Activated T-helper 17 cell treated with anti-CD3 and anti-CD28 coated beads, Interleukin-2, amount 50 U/mL, for 72 hours (primary cell): ENCODE measurements around the gene CAVIN3. TPM values are rescaled to one million over a fixed set of nuclear protein-coding genes. Genes with fewer than 3 reads are reported as not detected.

Experiments
- ATAC-seq: fragments of 150-1000 bp; cut with Tn5 transposase; replicated peaks from 2 replicates; pipeline ENCODE4 v1.10.0; 2021; ENCODE audit warnings: mild to moderate bottlenecking, moderate library complexity
- H3K27ac Mint-ChIP-seq: one replicate; pipeline ENCODE4 v1.8.0; 2022; ENCODE audit warnings: mixed read lengths
- H3K27me3 Mint-ChIP-seq: one replicate; pipeline ENCODE4 v1.8.0; 2022; ENCODE audit warnings: mixed read lengths
- H3K36me3 Mint-ChIP-seq: one replicate; pipeline ENCODE4 v1.8.0; 2022; ENCODE audit warnings: low read depth, mild to moderate bottlenecking, mixed read lengths
- H3K4me1 Mint-ChIP-seq: one replicate; pipeline ENCODE4 v1.8.0; 2022; ENCODE audit warnings: mixed read lengths
- H3K4me3 Mint-ChIP-seq: one replicate; pipeline ENCODE4 v1.8.0; 2022; ENCODE audit warnings: mild to moderate bottlenecking, mixed read lengths
- H3K9me3 Mint-ChIP-seq: one replicate; pipeline ENCODE4 v1.8.0; 2022; ENCODE audit warnings: mixed read lengths
- total RNA-seq, 2 donors: library from RNA; stranded (reverse); gene quantifications; one replicate each; pipeline ENCODE4 v1.2.3, GENCODE V29; 2022

Gene CAVIN3
- total RNA-seq, 2 donors from 2014 or later, result 7.6 to 37.2 TPM

- Mint-ChIP-seq H3K9me3 (no peaks in the 10 kb centered on the region), H3K27me3 (peaks cover 6% of the 10 kb centered on the region), H3K4me3 (no peak overlapping the region), H3K4me1 (no peaks in the 10 kb centered on the region), H3K27ac (no peak overlapping the region), H3K36me3 (no peaks in the 10 kb centered on the region)
- ATAC-seq, result no peak
Observed at GRCh38 chr11:6336293-6336692, 16.0 kb upstream of the CAVIN3 start.

- no peak overlapping the region for H3K27ac Mint-ChIP-seq
- peaks cover 6% of the 10 kb centered on the region for H3K27me3 Mint-ChIP-seq
- no peak overlapping the region for H3K4me3 Mint-ChIP-seq
- H3K36me3 Mint-ChIP-seq, result no peaks in the 10 kb centered on the region
- no peak for ATAC-seq
- no peaks in the 10 kb centered on the region for H3K9me3 Mint-ChIP-seq
- no peaks in the 10 kb centered on the region for H3K4me1 Mint-ChIP-seq
Observed at GRCh38 chr11:6334806-6335205, 14.5 kb upstream of the CAVIN3 start.

- H3K36me3 Mint-ChIP-seq, result no peaks in the 10 kb centered on the region
- H3K4me3 Mint-ChIP-seq, result no peak overlapping the region
- no peaks in the 10 kb centered on the region for H3K9me3 Mint-ChIP-seq
- peaks cover 14% of the 10 kb centered on the region for H3K27me3 Mint-ChIP-seq
- H3K4me1 Mint-ChIP-seq, result no peaks in the 10 kb centered on the region
- no peak for ATAC-seq
- no peak overlapping the region for H3K27ac Mint-ChIP-seq
Observed at GRCh38 chr11:6333095-6333494, 12.8 kb upstream of the CAVIN3 start.

- H3K9me3 Mint-ChIP-seq, result no peaks in the 10 kb centered on the region
- no peak overlapping the region for H3K27ac Mint-ChIP-seq
- H3K4me3 Mint-ChIP-seq, result no peak overlapping the region
- no peaks in the 10 kb centered on the region for H3K4me1 Mint-ChIP-seq
- peaks cover 22% of the 10 kb centered on the region for H3K27me3 Mint-ChIP-seq
- ATAC-seq, result no peak
- H3K36me3 Mint-ChIP-seq, result no peaks in the 10 kb centered on the region
Observed at GRCh38 chr11:6332066-6332465, 11.8 kb upstream of the CAVIN3 start.

GRCh38 chr11:6328321-6328720, 8.0 kb upstream of the CAVIN3 start:
- H3K27me3 Mint-ChIP-seq, result peaks cover 26% of the 10 kb centered on the region
- no peak for ATAC-seq
- peaks cover 4% of the 10 kb centered on the region for H3K4me1 Mint-ChIP-seq
- H3K9me3 Mint-ChIP-seq, result no peaks in the 10 kb centered on the region
- no peak overlapping the region for H3K27ac Mint-ChIP-seq
- no peak overlapping the region for H3K4me3 Mint-ChIP-seq
- no peaks in the 10 kb centered on the region for H3K36me3 Mint-ChIP-seq

GRCh38 chr11:6327806-6328205, 7.5 kb upstream of the CAVIN3 start:
- H3K36me3 Mint-ChIP-seq, result no peaks in the 10 kb centered on the region
- no peak for ATAC-seq
- peaks cover 30% of the 10 kb centered on the region for H3K27me3 Mint-ChIP-seq
- no peaks in the 10 kb centered on the region for H3K9me3 Mint-ChIP-seq
- H3K27ac Mint-ChIP-seq, result no peak overlapping the region
- H3K4me3 Mint-ChIP-seq, result no peak overlapping the region
- H3K4me1 Mint-ChIP-seq, result peaks cover 4% of the 10 kb centered on the region

- no peak for ATAC-seq
- H3K27me3 Mint-ChIP-seq, result peaks cover 32% of the 10 kb centered on the region
- no peaks in the 10 kb centered on the region for H3K36me3 Mint-ChIP-seq
- H3K27ac Mint-ChIP-seq, result no peak overlapping the region
- no peak overlapping the region for H3K4me3 Mint-ChIP-seq
- peaks cover 10% of the 10 kb centered on the region for H3K4me1 Mint-ChIP-seq
- H3K9me3 Mint-ChIP-seq, result no peaks in the 10 kb centered on the region
Observed at GRCh38 chr11:6326985-6327384, 6.7 kb upstream of the CAVIN3 start.

- peaks cover under 1% of the 10 kb centered on the region for H3K36me3 Mint-ChIP-seq
- H3K27ac Mint-ChIP-seq, result no peak overlapping the region
- peaks cover 36% of the 10 kb centered on the region for H3K27me3 Mint-ChIP-seq
- ATAC-seq, result no peak
- H3K4me3 Mint-ChIP-seq, result no peak overlapping the region
- H3K9me3 Mint-ChIP-seq, result no peaks in the 10 kb centered on the region
- peaks cover 17% of the 10 kb centered on the region for H3K4me1 Mint-ChIP-seq
Observed at GRCh38 chr11:6326303-6326702, 6.0 kb upstream of the CAVIN3 start.

GRCh38 chr11:6323291-6323905, 3.1 kb upstream of the CAVIN3 start:
- Mint-ChIP-seq H3K36me3 (peaks cover 16% of the 10 kb centered on the region), H3K4me1 (peaks cover 24% of the 10 kb centered on the region), H3K27ac (peak overlapping the region; percentile 13), H3K4me3 (no peak overlapping the region), H3K9me3 (no peaks in the 10 kb centered on the region), H3K27me3 (peaks cover 38% of the 10 kb centered on the region)
- no peak for ATAC-seq

- H3K4me3 Mint-ChIP-seq, result peak overlapping the region; percentile 91
- ATAC-seq, result peak; percentile 52
- H3K36me3 Mint-ChIP-seq, result peaks cover 22% of the 10 kb centered on the region
- H3K27me3 Mint-ChIP-seq, result peaks cover 38% of the 10 kb centered on the region
- no peaks in the 10 kb centered on the region for H3K9me3 Mint-ChIP-seq
- H3K4me1 Mint-ChIP-seq, result peaks cover 24% of the 10 kb centered on the region
- H3K27ac Mint-ChIP-seq, result peak overlapping the region; percentile 99
Observed at GRCh38 chr11:6321961-6322362, 1.7 kb upstream of the CAVIN3 start.

- Mint-ChIP-seq H3K4me1 (peaks cover 24% of the 10 kb centered on the region), H3K4me3 (peak overlapping the region; percentile 91), H3K27me3 (peaks cover 35% of the 10 kb centered on the region), H3K36me3 (peaks cover 22% of the 10 kb centered on the region), H3K27ac (peak overlapping the region; percentile 99), H3K9me3 (no peaks in the 10 kb centered on the region)
- ATAC-seq, result no peak
Observed at GRCh38 chr11:6321356-6321755, 1.1 kb upstream of the CAVIN3 start.

- H3K27ac Mint-ChIP-seq, result peak overlapping the region; percentile 85
- peak; percentile 57 for ATAC-seq
- H3K9me3 Mint-ChIP-seq, result no peaks in the 10 kb centered on the region
- H3K27me3 Mint-ChIP-seq, result peaks cover 42% of the 10 kb centered on the region
- H3K4me3 Mint-ChIP-seq, result peak overlapping the region; percentile 91
- peaks cover 24% of the 10 kb centered on the region for H3K4me1 Mint-ChIP-seq
- H3K36me3 Mint-ChIP-seq, result peaks cover 22% of the 10 kb centered on the region
Observed at GRCh38 chr11:6319704-6320410, 444 bp downstream of the CAVIN3 start.

GRCh38 chr11:6319001-6319703, 1.1 kb downstream of the CAVIN3 start:
- Mint-ChIP-seq H3K27me3 (peaks cover 46% of the 10 kb centered on the region), H3K4me3 (peak overlapping the region; percentile 91), H3K9me3 (no peaks in the 10 kb centered on the region), H3K4me1 (peaks cover 24% of the 10 kb centered on the region), H3K36me3 (peaks cover 22% of the 10 kb centered on the region), H3K27ac (peak overlapping the region; percentile 85)
- no peak for ATAC-seq

GRCh38 chr11:6318204-6318603, 2.1 kb downstream of the CAVIN3 start:
- Mint-ChIP-seq H3K36me3 (peaks cover 22% of the 10 kb centered on the region), H3K27ac (peak overlapping the region; percentile 5), H3K4me1 (peaks cover 21% of the 10 kb centered on the region), H3K9me3 (no peaks in the 10 kb centered on the region), H3K27me3 (peaks cover 47% of the 10 kb centered on the region), H3K4me3 (peak overlapping the region; percentile 91)
- no peak for ATAC-seq
